22Rv1 (cell line): ENCODE results near the gene AGAP1.
"Not testable (repeated sequence)": the region's sequence is repeated elsewhere in the genome, so short reads cannot be mapped to it uniquely, and the experiment has no call there.

Experiments used
- H3K27ac ChIP-seq: fragments of 450-650 bp; 2 replicates; pipeline ENCODE4 v1.5.1; 2017
- ZFX ChIP-seq: fragments of 450-650 bp; IDR thresholded peaks from 2 replicates; pipeline ENCODE4 v1.6.1; 2017; ENCODE audit warnings: antibody characterized with exemption, borderline replicate concordance
- TF ChIP-seq, protein P1 (sequence below): fragments of 450-650 bp; IDR thresholded peaks from 2 replicates; pipeline ENCODE4 v1.5.1; 2017; ENCODE audit warnings: mild to moderate bottlenecking

Gene AGAP1

DNA sequence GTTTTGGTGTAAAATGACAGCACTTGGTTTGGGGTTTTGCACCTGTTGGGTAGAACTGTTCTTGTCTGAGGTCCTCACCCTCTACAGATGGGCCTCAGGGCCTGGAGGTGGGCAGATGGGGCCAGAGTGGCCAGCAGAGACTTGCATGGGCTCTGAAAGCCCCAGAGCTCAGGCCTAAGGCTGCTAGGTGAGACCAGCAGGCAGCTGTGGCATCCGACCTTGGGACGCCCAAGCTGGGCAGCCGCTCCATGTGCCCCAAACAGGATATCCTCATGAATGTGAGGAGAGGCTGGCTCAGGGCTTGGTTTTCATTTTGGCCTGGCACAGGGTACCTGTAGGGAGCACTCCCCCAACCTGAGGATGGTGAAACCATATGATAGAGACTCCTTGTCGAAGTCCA lies 636.1 kb downstream of the AGAP1 start:
- H3K27ac ChIP-seq = no peak overlapping the region
- TF ChIP-seq ZFX = no peak
- TF ChIP-seq, protein P1, sequence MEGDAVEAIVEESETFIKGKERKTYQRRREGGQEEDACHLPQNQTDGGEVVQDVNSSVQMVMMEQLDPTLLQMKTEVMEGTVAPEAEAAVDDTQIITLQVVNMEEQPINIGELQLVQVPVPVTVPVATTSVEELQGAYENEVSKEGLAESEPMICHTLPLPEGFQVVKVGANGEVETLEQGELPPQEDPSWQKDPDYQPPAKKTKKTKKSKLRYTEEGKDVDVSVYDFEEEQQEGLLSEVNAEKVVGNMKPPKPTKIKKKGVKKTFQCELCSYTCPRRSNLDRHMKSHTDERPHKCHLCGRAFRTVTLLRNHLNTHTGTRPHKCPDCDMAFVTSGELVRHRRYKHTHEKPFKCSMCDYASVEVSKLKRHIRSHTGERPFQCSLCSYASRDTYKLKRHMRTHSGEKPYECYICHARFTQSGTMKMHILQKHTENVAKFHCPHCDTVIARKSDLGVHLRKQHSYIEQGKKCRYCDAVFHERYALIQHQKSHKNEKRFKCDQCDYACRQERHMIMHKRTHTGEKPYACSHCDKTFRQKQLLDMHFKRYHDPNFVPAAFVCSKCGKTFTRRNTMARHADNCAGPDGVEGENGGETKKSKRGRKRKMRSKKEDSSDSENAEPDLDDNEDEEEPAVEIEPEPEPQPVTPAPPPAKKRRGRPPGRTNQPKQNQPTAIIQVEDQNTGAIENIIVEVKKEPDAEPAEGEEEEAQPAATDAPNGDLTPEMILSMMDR = no peak

GRCh38 chr2:236130349-236130998 lies 636.6 kb downstream of the AGAP1 start:
- no peak overlapping the region for H3K27ac ChIP-seq
- no peak for TF ChIP-seq ZFX
- TF ChIP-seq, protein P1 = no peak

GRCh38 chr2:236131073-236131692 lies 637.3 kb downstream of the AGAP1 start:
- H3K27ac ChIP-seq = no peak overlapping the region
- TF ChIP-seq, protein P1 = no peak
- no peak for TF ChIP-seq ZFX

- no peak overlapping the region for H3K27ac ChIP-seq
- TF ChIP-seq, protein P1 = no peak
- no peak for TF ChIP-seq ZFX
Measured at GRCh38 chr2:236133410-236134012, 639.7 kb downstream of the AGAP1 start.

GRCh38 chr2:236136538-236136937 lies 642.7 kb downstream of the AGAP1 start:
- TF ChIP-seq, protein P1 = no peak
- H3K27ac ChIP-seq = no peak overlapping the region

DNA sequence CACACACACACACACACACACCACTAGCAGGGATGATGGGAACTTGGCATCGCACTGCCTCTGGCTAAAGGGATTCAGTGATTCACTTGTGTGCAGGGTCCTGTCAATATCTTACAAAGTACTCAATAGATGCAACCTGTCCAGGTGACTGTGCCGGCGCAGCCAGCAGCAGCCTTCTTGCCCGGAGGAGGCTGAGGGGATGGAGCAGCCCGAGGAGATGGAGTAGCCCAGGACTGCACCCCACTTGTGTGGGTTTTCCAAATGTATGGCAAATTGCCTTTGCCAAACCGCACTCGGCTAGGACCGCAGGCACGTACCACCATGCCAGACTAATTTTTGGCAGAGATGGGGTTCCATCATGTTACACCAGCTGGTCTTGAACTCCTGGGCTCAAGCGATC lies 643.2 kb downstream of the AGAP1 start:
- TF ChIP-seq, protein P1 = no peak
- TF ChIP-seq ZFX = no peak
- H3K27ac ChIP-seq = no peak overlapping the region

GRCh38 chr2:236141616-236142015 lies 647.8 kb downstream of the AGAP1 start:
- H3K27ac ChIP-seq = not testable (repeated sequence)

- TF ChIP-seq, protein P1 = no peak
- no peak for TF ChIP-seq ZFX
- H3K27ac ChIP-seq = no peak overlapping the region
Measured at GRCh38 chr2:236143811-236144210, 650.0 kb downstream of the AGAP1 start.
